Stimulated activated CD4-positive, alpha-beta T cell treated with anti-CD3 and anti-CD28 coated beads, Interleukin-4, amount 100 ng/mL, for 1 hour (primary cell): ENCODE data around the gene SDHA.

Experiments used
- DNase-seq: peaks from one replicate; pipeline ENCODE4 v3.0.0-alpha.2; 2020

The SDHA gene

DNA sequence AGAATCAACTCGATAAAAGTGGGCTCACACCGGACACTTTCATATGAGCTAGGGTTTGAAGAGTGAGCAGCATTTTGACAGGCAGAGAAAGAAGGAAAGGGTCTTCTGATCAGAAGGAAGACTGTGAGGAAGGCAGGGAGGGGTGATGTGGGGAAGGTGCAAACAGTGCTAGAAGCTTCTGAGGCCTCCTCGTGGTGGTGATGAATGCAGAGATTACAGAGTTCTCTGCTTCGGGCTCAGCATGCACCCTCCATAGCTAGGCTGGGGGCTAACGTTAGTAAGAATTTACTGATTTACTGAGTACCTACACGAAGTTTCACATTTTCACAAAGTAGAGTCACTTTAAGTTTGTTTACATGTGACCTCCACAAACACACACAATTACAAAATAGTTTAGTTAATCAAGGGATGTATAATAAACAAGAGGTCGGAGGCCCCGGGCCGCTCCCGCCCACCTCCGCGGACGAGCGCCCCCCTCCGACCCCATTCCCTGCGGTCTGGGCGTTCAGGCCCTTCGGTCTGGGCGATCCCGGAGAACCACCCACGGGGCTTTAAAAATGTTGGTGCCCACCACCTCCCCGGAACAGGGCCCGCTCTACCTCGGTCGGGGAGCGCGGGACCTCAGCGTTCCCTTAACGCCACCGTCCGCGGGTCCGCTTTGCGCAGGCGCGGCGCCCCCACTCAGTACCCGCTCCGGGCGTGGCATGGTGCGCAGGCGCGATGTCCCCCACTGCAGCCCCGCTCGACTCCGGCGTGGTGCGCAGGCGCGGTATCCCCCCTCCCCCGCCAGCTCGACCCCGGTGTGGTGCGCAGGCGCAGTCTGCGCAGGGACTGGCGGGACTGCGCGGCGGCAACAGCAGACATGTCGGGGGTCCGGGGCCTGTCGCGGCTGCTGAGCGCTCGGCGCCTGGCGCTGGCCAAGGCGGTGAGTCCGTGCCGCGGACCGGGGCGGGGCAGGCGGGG lies at the start of gene SDHA, which contains the start of gene CCDC127:
SDHA (plus strand) TSS at position 827 of the 963 bp plus-strand sequence; CDS start at position 863, 36 bp downstream.
CCDC127 (minus strand) TSS at position 660 of the 963 bp plus-strand sequence. CDS start 1,304 bp downstream, outside the sequence.
- peak; percentile 99 for DNase-seq

DNA sequence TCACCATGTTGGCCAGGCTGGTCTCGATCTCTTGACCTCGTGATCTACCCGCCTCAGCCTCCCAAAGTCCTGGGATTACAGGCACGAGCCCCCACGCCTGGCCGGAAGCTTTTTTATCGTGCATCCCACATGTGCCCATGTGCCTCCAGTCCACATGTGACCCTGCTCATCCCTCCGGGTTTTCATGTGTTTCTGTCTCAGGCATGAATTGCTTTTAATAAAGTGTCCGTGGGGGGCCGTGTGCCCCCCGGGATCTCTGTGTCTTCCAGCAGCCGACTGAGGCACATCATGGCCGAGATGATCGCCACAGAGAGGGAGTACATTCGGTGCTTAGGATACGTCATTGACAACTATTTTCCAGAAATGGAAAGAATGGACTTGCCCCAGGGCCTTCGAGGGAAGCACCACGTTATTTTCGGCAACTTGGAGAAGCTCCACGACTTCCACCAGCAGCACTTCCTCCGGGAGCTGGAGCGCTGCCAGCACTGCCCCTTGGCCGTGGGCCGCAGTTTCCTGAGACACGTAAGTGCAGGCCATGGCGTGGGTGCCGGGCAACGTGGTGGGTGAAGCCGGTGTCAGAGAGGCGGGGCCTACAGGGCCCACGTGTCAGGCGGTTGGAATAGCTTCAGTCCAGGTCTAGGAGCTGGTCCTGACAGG lies 48.9 kb upstream of the SDHA start:
- no peak for DNase-seq

DNA sequence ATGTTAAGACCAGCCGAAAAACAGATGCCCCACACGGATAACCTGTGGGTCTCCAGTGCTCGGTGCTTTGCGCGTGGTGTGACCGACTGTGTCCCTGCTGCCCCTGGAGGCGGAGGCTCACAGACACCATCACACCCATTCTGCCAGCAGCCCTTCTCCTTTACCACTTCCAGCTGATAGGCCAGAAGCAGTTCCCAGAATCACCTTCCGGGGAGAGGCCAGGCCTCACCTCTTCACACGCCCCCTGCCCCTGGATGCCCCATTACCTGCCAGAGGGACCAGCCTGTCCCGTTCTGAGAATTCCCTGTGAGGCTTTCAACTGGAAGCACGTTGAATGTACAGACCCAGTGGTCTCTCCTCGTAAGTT lies 48.4 kb upstream of the SDHA start:
- DNase-seq: no peak

DNA sequence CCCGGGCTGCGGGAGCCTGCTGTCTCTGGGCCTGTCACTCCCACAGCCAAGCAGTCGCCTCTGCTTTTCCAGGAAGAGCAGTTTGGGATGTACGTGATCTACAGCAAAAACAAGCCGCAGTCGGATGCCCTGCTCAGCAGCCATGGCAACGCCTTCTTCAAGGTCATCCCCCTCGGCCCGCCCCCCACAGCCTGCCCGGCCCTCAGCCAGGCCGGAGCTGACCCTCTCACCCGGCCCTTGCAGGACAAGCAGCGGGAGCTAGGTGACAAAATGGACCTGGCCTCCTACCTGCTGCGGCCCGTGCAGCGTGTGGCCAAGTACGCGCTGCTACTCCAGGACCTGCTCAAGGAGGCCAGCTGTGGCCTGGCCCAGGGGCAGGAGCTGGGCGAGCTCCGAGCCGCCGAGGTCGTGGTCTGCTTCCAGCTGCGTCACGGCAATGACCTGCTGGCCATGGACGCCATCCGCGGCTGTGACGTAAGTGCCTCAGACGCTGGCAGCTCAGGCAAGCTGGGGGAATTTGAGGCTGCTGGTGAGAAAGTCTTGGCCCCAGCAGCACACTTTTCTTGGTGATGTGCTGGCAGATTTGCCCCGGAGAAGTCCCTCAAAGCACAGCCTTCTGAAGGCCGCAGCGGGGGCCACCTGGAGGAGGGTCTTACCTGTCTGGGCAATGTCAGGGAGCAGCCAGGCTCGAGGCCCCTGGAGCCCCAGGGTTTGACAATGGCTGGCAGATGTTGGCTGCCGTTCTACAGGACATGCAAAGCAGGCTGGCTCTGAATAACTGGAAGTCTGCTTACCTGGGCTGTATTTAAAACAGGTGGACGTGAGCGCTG lies 46.9 kb upstream of the SDHA start:
- no peak for DNase-seq

DNA sequence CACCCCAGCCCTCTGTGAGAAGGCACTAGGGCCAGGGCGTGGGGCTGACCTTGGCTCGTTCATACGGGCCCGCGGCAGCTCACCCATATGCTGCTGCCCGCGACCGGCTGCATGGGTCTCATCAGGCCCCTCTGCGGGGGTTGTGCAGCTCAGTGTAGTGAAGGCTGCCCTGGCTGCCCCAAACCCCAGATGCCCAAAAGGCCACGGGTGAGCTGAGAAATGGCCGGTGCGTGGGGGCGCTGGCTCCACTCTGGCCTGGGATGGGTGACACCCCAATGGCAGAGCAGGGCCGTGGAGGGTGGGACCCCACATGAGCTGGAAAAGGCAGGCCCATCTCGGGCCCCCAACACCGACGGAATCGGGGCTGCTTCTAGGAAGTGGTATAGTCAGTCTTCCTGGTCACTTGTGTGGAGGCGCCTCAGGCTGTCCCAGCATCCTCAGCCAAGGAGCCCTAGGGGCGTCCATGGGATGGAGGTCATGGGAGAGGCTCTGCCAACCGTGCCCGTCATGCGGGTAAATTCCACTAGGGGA lies 46.3 kb upstream of the SDHA start:
- DNase-seq: no peak

DNA sequence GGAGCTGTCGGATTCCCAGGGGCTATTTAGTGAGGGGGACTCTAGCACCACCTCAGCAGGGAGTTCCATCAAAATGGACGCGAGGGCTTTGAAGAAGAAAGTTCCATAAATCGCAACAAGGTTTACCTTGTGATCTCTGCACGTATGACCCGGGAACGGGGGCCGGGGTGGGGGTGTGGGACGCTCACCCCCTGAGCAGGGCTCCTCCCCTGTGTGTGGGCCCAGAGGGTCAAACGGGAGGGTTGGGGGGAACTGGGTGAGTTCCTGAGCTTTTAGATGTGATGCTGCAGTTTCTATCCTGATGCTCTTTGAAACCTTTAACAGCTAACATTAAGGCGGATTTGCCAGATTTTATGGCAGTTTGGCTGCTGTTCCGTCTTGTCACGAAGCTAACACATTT lies 45.7 kb upstream of the SDHA start:
- no peak for DNase-seq

DNA sequence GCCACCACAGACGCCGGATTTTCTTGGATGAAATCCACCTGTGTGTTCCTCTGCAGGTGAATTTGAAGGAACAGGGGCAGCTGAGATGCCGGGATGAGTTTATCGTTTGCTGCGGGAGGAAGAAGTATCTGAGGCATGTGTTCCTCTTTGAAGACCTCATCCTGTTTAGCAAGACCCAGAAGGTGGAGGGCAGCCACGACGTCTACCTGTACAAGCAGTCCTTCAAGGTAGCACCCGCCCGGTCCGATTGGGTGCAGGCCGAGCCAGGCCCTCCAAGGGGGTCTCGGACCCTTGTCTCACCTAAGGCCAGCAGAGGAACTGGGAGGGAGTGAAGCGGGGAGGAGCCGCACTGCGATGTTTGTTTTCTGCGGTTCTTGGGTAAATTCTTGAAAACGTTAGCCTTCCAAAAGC lies 45.3 kb upstream of the SDHA start:
- no peak for DNase-seq

DNA sequence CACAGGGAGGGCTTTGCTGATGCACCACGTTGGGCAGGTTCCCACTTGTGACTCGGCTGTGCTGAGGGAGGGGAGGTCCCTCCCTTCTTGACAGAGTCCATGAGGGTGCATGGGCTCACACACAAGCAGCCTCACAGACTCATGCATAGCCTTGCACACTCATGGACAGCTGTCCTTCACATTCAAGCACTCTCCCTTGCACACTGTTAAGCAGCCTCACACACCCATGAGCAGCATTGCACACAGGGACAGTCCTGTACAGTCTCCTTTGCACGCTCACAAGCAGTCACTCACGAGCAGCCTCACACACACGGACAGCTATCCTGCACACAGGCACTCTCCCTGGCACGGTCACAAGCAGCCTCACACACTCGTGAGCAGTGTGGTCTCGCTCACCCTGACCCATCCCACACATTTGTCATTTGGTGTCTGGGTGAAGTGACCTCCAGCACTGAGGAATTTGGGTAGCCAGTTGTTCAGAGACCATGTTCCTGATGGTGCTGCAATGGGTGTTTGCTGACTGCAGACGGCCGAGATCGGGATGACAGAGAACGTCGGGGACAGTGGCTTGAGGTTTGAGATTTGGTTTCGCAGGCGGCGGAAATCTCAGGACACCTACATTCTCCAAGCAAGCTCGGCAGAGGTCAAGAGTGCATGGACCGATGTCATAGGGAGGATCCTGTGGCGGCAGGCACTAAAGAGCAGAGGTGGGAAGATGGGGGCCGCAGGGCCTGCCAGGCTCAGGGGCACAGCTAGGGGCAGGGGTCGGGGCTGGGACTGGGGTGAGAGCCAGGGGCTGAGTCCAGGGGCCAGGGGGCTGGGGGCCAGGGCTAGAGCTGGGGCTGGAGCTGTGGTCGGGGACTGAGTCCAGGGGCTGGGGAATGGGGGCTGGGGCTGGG lies 44.5 kb upstream of the SDHA start:
- DNase-seq: no peak

DNA sequence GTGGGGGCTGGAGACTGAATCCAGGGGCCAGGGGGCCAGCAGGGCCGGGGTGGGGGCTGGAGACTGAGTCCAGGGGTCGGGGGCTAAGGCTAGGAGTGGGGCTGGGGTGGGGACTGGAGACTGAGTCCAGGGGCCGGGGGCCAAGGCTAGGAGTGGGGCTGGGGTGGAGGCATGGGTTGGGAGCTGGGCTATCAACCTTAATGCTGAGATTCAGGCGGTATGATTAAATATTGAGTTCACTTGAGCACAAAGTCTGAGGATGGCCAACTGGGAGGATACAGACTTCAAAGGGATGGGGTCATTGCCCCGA lies 43.9 kb upstream of the SDHA start:
- no peak for DNase-seq

DNA sequence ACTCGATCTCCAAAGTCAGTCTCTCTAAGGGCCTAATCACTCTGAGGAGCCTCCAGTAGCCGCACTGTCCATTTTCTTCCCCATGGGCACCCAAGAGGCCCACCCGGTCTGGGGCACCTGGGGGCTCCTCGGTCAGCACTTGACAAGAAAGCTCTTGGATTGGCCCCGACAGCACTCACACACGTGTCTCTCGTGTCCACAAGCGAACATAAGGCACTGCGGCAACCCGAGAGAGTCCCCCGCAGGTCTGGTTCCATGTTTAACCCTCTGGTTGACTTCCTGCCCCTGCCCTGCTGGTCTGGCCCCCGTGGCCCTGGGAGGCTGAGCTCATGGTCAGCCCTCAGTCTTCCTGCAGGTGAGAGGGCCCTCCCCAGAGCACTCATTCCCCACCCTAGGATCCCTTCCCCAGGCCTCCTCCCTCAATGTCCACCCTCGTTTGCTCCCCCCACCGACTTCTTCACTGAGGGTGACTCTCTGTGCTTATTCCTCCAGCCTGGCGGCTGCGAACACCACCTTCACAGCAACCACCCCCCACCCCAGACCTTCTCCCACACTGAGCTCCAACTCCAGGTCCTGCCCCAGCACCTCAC lies 43.1 kb upstream of the SDHA start:
- DNase-seq: no peak

DNA sequence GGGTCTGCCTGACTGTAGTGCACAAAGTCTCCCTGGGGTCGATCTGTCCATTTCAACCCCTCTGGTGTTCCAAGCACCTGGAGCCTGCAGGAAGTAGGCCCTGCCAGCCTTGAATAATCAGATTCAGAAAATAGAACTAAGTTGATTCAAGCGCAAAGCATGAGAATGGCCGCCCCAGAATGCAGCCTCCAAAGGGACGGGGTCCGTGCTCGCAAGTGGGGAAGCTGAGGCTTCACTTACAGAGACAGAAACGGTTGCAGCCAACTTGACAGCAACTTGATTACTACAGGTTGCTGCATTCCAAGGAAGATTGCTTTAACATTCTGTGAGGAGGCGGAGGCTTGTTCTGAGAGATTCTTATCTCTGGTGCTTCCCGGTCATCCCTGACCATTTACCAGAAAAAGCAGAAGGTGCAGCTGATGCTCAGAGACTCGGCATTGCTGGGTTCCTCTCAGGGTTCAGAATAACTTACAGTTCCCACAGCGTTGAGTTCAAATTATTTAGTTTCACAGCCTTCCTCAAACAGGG lies 41.8 kb upstream of the SDHA start:
- DNase-seq: no peak

DNA sequence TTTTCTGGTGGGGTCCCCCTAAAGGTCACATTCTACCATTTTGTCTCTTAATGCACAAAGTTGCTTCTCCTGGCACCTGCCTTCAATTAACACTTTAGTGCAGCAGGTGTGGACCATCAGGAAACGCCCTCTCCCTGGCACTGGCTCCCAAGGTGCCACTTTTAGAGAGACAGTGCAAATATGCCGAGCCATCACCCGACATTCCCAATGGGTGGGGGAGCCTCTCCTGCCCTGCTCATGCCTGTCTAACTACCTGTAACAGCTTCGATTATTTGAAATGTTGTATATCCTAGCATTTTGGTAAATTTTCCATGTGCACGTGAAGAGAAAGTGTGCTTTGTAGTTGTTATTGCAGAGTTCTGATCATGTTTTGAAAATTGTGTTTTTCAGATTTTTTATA lies 40.0 kb upstream of the SDHA start:
- DNase-seq: no peak

DNA sequence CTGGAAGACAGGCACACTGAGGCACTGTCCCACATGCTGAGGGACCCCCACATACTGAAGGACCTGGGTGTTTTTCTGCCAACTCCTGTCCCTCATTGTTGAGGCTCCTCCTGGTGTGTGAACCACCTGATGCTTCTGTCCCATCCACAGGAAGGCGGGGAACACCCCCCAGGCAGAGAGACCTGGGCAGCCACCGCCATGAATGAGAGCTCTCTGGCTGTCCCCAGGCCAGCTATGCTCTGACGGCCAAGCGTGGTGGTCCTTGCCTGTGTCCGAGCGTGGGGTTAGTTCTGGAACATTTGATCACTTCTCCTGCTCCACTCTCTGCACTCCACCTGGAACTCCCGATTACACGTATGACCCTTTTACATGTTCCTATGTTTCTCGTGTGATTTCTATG lies 38.7 kb upstream of the SDHA start:
- no peak for DNase-seq

DNA sequence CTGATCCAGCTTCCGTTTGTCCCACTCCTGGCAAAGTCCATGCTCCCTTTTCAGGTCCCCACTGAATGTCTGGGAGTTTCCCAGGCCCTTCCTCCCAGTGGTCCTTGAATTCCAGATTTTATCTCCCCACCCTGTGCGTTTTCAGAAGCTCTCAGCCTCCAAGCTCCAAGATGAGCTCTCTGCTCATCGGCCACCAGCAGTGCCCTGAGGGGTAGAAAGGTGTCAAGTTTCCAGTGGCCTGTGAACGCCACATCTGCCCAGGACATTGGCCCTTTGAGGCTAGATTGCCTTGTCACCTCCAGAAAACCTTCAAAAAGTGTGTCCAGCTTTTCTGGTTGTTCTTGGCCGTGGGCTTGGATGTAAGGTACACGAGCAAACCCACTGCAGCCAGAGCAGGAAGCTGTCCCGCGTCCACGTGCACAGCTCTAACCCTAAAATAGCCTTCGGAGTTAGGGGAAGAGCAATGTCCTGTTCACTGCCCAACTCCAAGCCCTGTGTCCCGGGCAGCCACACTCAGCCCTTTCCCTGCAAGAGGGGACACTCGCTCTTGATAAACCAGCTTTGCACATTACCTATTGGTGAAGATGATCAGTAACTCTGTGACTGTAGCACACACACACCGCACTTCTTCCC lies 37.7 kb upstream of the SDHA start:
- DNase-seq: no peak

DNA sequence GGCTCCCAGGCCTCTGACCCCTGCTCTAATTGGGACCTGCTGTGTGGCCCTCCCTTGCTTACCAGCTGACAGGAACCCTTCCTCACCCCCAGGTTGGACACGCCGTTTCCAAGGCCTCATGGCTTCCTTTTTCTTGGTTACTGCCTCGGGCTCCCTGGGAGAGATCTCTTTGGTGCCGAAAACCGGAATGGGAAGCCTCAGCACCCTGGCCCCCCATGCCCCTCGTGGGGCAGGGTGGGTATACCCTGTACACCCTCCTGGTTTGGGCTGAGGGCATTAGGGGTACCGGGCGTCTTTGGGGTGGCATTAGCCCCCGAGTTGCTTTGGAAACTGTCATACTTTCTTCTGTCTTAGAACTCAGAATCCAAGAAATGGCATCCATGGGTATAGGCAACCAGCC lies 37.0 kb upstream of the SDHA start:
- DNase-seq: no peak

DNA sequence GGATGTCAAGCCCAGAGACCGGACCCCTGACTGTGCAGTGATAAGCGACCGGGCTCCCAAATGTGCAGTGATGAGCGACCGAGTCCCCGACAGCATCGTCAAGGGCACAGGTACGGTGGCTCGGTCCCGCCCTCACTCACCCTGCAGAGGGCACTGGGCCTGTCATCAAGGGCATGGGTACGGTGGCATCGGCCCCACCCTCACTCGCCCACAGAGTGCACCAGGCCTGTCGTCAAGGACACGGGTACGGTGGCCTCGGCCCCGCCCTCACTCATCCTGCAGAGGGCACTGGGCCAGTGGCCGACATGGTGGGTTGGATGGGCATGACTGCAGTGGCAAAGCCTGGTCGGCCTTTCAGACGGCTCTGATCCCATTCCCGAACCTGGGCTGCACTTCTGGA lies 36.6 kb upstream of the SDHA start:
- no peak for DNase-seq

DNA sequence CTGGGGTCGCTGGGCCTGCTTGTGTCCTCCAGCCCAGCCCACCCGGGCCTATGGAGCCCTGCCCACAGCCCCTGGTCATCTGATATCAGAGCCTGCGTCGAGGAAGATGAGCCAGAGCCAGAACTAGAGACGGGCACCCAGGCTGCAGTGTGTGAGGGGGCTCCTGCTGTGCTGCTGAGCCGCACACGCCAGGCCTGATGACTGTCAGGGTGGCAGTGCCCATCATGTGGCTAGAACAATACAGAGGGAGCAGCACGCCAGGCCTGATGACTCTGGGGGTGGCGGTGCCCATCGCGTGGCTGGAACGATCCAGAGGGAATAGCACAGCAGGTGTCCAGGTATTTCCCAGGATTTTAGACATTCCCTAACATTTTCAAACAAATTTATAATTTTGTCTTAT lies 36.0 kb upstream of the SDHA start:
- DNase-seq: no peak

DNA sequence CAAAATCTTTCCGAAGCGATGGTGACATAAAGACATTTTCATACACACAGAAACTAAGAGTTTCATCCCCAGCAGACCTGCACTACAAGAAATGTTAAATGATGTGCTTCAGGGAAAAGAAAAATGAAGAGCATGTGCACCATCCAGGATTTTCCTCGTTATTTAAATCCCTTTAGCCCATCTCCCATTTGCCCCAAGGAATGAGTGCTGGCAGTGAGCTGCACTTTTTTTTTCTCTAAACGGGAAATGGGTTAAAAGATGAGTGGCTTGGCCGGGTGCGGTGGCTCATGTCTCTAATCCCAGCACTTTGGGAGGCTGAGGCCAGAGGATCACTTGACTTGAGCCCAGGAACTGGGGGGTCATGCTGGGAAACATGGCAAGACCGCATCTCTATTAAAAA lies 33.6 kb upstream of the SDHA start:
- no peak for DNase-seq

DNA sequence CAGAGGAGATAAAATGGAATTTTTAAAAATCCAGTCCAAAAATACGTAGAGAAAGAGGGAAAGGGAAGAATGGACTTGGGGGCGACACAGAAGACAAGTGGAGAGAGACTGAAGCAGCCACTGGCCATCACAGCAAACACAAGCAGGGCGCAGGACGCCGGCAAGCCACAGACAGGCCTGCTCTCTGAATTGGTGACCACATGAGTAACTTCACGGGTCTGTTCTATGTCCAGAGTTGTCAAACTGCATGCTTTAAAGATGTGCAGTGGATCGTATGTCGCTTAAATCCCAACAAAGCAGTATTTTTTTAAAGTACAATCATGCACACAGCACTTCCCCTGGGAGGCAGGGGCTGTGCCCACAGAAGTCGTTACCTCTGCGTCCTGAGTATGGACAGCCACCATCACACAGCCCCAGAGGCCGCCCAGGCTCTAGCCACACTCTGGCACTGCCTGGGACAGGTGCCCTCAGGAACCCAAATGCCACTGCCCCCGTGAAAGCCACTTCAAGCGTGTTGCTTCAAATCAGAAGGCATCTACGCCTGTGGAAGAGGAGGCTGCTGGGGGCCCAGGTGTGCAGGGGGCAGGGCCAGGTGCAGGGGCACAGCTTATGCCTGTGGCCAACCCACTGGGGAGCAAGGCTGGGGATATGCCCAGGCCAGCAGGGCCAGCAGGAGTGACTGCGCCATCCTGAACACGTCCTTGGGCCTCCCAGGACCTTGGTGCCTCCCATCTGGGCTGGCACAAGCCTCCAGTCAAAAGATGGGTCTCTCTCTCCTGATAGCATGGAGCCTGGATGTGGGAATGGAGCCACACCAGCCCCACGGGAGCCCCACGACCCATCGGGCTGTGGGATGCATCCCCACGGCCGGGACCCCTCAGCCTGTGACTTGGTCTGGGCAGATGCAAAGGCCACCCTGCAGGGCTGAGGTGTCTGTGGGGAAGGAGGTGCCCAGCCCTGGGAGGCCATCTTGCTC lies 32.7 kb upstream of the SDHA start:
- DNase-seq: no peak
